Measurements from ENCODE around the gene GTF2F2.

Gene GTF2F2

GRCh38 chr13:45305079-45305478, 184.8 kb downstream of the GTF2F2 start:
- DNase-seq: no peak

GRCh38 chr13:45306966-45307365, 186.7 kb downstream of the GTF2F2 start:
- no peak for DNase-seq

GRCh38 chr13:45310341-45311131, 190.2 kb downstream of the GTF2F2 start:
- no peak for DNase-seq

GRCh38 chr13:45314822-45315221, 194.5 kb downstream of the GTF2F2 start:
- DNase-seq: no peak

- DNase-seq: no peak
Observed at GRCh38 chr13:45315520-45316167, 195.3 kb downstream of the GTF2F2 start.

GRCh38 chr13:45316338-45316737, 196.0 kb downstream of the GTF2F2 start:
- DNase-seq: no peak

- no peak for DNase-seq
Observed at GRCh38 chr13:45316996-45317395, 196.7 kb downstream of the GTF2F2 start.

- no peak for DNase-seq
Observed at GRCh38 chr13:45320876-45321629, 200.7 kb downstream of the GTF2F2 start.

- DNase-seq: no peak
Observed at GRCh38 chr13:45325806-45326205, 205.5 kb downstream of the GTF2F2 start.

- DNase-seq: no peak
Observed at GRCh38 chr13:45327253-45327955, 207.1 kb downstream of the GTF2F2 start.

GRCh38 chr13:45328661-45329111, 208.4 kb downstream of the GTF2F2 start:
- no peak for DNase-seq

- DNase-seq: no peak
Observed at GRCh38 chr13:45331123-45331619, 210.9 kb downstream of the GTF2F2 start.

GRCh38 chr13:45331692-45332035, 211.4 kb downstream of the GTF2F2 start:
- DNase-seq: no peak

GRCh38 chr13:45332036-45332830, 211.9 kb downstream of the GTF2F2 start:
- DNase-seq: no peak

- DNase-seq: no peak
Observed at GRCh38 chr13:45332831-45333219, 212.5 kb downstream of the GTF2F2 start.

GRCh38 chr13:45333251-45333976, 213.1 kb downstream of the GTF2F2 start:
- no peak for DNase-seq
